LNCaP clone FGC (cell line): ENCODE data around the gene PPFIA1.
"Not testable (repeated sequence)": the region's sequence is repeated elsewhere in the genome, so short reads cannot be mapped to it uniquely, and the experiment has no call there.

Source experiments
- DNase-seq: peaks from one replicate; pipeline ENCODE4 v3.0.0-alpha.2; 2011; ENCODE audit warnings: low read depth
- H3K4me3 ChIP-seq: 2 replicates; pipeline ENCODE4 v1.5.1; 2011; ENCODE audit warnings: mild to moderate bottlenecking, low read depth, low read length, control low read depth
- CTCF ChIP-seq: IDR thresholded peaks from 2 replicates; pipeline ENCODE4 v1.5.1; 2012; ENCODE audit warnings: mild to moderate bottlenecking; ENCODE audit not compliant: control insufficient read depth, insufficient read depth; ENCODE audit errors: extremely low read depth

PPFIA1 gene

GRCh38 chr11:70250876-70251658 is 19.4 kb upstream of the PPFIA1 start:
- no peak for TF ChIP-seq CTCF
- DNase-seq, result no peak

GRCh38 chr11:70251659-70252321 is 18.7 kb upstream of the PPFIA1 start:
- TF ChIP-seq CTCF, result no peak
- no peak for DNase-seq
- H3K4me3 ChIP-seq, result no peak overlapping the region

More at GRCh38 chr11:70250876-70251658, 19.4 kb upstream of the PPFIA1 start:
- no peak overlapping the region for H3K4me3 ChIP-seq

GRCh38 chr11:70252844-70253243 is 17.6 kb upstream of the PPFIA1 start:
- no peak for TF ChIP-seq CTCF
- DNase-seq, result no peak
- H3K4me3 ChIP-seq, result no peak overlapping the region

GRCh38 chr11:70255477-70256116 is 14.9 kb upstream of the PPFIA1 start:
- DNase-seq, result no peak
- H3K4me3 ChIP-seq, result no peak overlapping the region
- TF ChIP-seq CTCF, result no peak

GRCh38 chr11:70259077-70259476 is 11.4 kb upstream of the PPFIA1 start:
- DNase-seq, H3K4me3 ChIP-seq: not testable (repeated sequence)

GRCh38 chr11:70262951-70263350 is 7.5 kb upstream of the PPFIA1 start:
- no peak overlapping the region for H3K4me3 ChIP-seq
- TF ChIP-seq CTCF, result no peak
- DNase-seq, result no peak

- no peak for DNase-seq
- no peak overlapping the region for H3K4me3 ChIP-seq
- no peak for TF ChIP-seq CTCF
Observed at GRCh38 chr11:70263363-70263762, 7.1 kb upstream of the PPFIA1 start.
